Esophagus muscularis mucosa (tissue), 4 donors: ENCODE data around the gene HES2.

Source experiments
- CTCF ChIP-seq, 3 experiments: fragments of 200-600 bp in 2 of 3; fragments of 450-650 bp in 1 of 3; sonication (generic) in 2 of 3; IDR thresholded peaks; one replicate each; pipeline ENCODE4 v1.5.1; 2017 to 2019; ENCODE audit warnings: antibody characterized with exemption in 3 of 3, mild to moderate bottlenecking in 2 of 3, moderate library complexity in 1 of 3
- EP300 ChIP-seq: sonication (generic); formaldehyde crosslinking; IDR thresholded peaks from one replicate; pipeline ENCODE4 v1.6.1; 2017; ENCODE audit warnings: antibody characterized with exemption
- POLR2AphosphoS5 ChIP-seq, 2 donors: sonication (generic); formaldehyde crosslinking; IDR thresholded peaks; one replicate each; pipeline ENCODE4 v1.6.1; 2017; ENCODE audit warnings: antibody characterized with exemption in 2 of 2

DNA sequence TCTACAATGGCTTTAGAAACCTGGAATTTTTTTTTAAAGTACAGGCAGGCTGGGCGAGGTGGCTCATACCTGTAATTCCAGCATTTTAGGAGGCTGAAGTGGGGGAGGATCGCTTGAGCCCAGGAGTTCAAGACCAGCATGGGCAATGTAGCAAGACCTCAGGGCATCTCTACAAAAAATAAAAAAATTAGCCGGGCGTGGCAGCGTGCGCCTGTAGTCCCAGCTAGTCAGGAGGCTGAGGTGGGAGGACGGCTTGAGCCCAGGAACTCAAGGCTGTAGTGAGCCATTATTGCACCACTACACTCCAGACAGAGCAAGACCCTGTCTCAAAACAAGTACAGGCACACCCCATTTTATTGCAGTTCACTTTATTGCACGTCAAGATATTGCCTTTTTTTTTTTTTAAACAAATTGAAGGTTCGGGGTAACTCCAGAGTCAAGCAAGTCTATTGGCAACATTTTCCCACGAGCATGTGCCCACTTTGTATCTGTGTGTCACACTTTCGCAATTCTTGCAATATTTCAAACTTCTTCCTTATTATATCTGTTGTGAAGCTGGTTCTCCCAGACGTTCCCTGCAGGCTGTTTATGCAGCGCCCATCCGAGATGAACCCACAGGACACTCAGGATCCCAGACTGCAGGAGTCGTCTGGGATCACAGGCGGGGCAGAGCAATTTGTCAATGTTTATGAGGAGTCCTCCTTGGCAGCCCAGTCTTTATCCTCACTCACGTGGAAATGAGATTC, 4.7 kb downstream of the HES2 start:
- TF ChIP-seq CTCF (IDR thresholded peaks at IDR 0.05), result no peak
- no peak for TF ChIP-seq EP300
- no peak for TF ChIP-seq POLR2AphosphoS5 (IDR thresholded peaks at IDR 0.05)
